Medulla oblongata (tissue), 1 donor: ENCODE measurements around the gene LMBRD2.

Experiments
- DNase-seq: peaks from one replicate; pipeline ENCODE4 v3.0.0-alpha.2; 2015; ENCODE audit errors: extremely low spot score

Gene LMBRD2

GRCh38 chr5:36049949-36050348, 101.7 kb downstream of the LMBRD2 start:
- no peak for DNase-seq
